CD4-positive, alpha-beta T cell (primary cell): Measurements from ENCODE around the gene MPZL3. TPM values are rescaled to one million over a fixed set of nuclear protein-coding genes. Genes with fewer than 3 reads are reported as not detected.

Experiments
- ATAC-seq: fragments of 200-7000 bp; cut with Tn5 transposase; one replicate; pipeline ENCODE4 v1.10.0; 2022; ENCODE audit warnings: mild to moderate bottlenecking; ENCODE audit not compliant: poor library complexity
- CTCF ChIA-PET: fragments of 350-600 bp; sonication (Branson Sonifier 250); formaldehyde crosslinking; loops from one replicate; lab custom pipeline; 2021; ENCODE audit warnings: antibody characterized with exemption, inconsistent platforms; lab: Charles Lee
- POLR2A ChIA-PET: fragments of 350-600 bp; sonication (Branson Sonifier 250); formaldehyde crosslinking; loops from one replicate; lab custom pipeline; 2021; ENCODE audit warnings: antibody characterized with exemption, inconsistent platforms; lab: Charles Lee
- DNase-seq, 14 experiments: peaks; one replicate each; pipeline ENCODE4 v3.0.0-alpha.2; 2013 to 2020; ENCODE audit warnings: mixed read lengths in 2 of 14
- H3K27ac ChIP-seq, 2 donors: one replicate each; pipeline versions ENCODE4 v1.5.1 to v1.7.0; 2013; ENCODE audit warnings: low read length in 2 of 2, low read depth in 1 of 2, mild to moderate bottlenecking in 1 of 2
- H3K27me3 ChIP-seq, 2 experiments: 1 replicate in 1 of 2; 2 replicates in 1 of 2; pipeline versions ENCODE4 v1.6.1 to v1.7.0; 2013; ENCODE audit warnings: low read length in 2 of 2, control low read depth in 1 of 2, mild to moderate bottlenecking in 1 of 2, moderate library complexity in 1 of 2; ENCODE audit not compliant: insufficient read depth in 2 of 2, control insufficient read depth in 1 of 2
- H3K36me3 ChIP-seq: one replicate; pipeline ENCODE4 v1.6.1; 2013; ENCODE audit warnings: low read length, control low read depth; ENCODE audit not compliant: insufficient read depth
- H3K4me1 ChIP-seq: one replicate; pipeline ENCODE4 v1.6.1; 2013; ENCODE audit warnings: low read length, control low read depth; ENCODE audit not compliant: insufficient read depth
- H3K4me3 ChIP-seq: one replicate; pipeline ENCODE4 v1.5.1; 2013; ENCODE audit warnings: mild to moderate bottlenecking, low read length, moderate library complexity
- H3K9me3 ChIP-seq, 2 experiments: 1 replicate in 1 of 2; 2 replicates in 1 of 2; pipeline versions ENCODE4 v1.6.1 to v1.7.0; 2013; ENCODE audit warnings: low read length in 2 of 2, mild to moderate bottlenecking in 2 of 2, control low read depth in 1 of 2, moderate library complexity in 1 of 2; ENCODE audit not compliant: control insufficient read depth in 1 of 2, insufficient read depth in 1 of 2
- H3K27ac Mint-ChIP-seq: one replicate; pipeline ENCODE4 v1.8.0; 2020; ENCODE audit warnings: mixed read lengths
- H3K27me3 Mint-ChIP-seq: one replicate; pipeline ENCODE4 v1.8.0; 2021; ENCODE audit warnings: mixed read lengths
- H3K36me3 Mint-ChIP-seq: one replicate; pipeline ENCODE4 v1.8.0; 2021; ENCODE audit warnings: low read depth, mixed read lengths
- H3K4me1 Mint-ChIP-seq: one replicate; pipeline ENCODE4 v1.8.0; 2021; ENCODE audit warnings: low read depth, mixed read lengths
- H3K4me3 Mint-ChIP-seq: one replicate; pipeline ENCODE4 v1.8.0; 2020; ENCODE audit warnings: mild to moderate bottlenecking, mixed read lengths
- H3K9me3 Mint-ChIP-seq: one replicate; pipeline ENCODE4 v1.8.0; 2020; ENCODE audit warnings: mixed read lengths
- CTCF ChIP-seq: fragments of 200-600 bp; IDR thresholded peaks from one replicate; pipeline ENCODE4 v1.8.0; 2022; ENCODE audit warnings: antibody characterized with exemption, mild to moderate bottlenecking
- intact Hi-C, 2 experiments: fragments of 100-400 bp; cut with DNase I in 1 of 2; cut with micrococcal nuclease in 1 of 2; formaldehyde crosslinking; loops; one replicate each; pipeline versions ENCODE4 v1.15.1 to v1.9.0; 2023 to 2025; cut with DNase I, micrococcal nuclease
- total RNA-seq, 174 experiments: library from RNA in 2 of 174; stranded (reverse) in 2 of 174; gene quantifications; one replicate each; pipeline ENCODE4 v1.2.3 and lab custom pipeline; 2021 to 2026

The MPZL3 gene
- total RNA-seq, 2 experiments from 2014 or later, result 29.0 to 30.2 TPM

GRCh38 chr11:118226296-118226695, 25.9 kb downstream of the MPZL3 start:
- Histone ChIP-seq H3K9me3 (no peaks in the 10 kb centered on the region), H3K36me3 (peaks cover 14% of the 10 kb centered on the region), H3K27me3 (no peaks in the 10 kb centered on the region), H3K4me3 (no peak overlapping the region), H3K27ac (peak overlapping the region; percentile 47 to 68), H3K4me1 (peaks cover 75% of the 10 kb centered on the region)
- CTCF ChIA-PET, result interaction anchor here (0.8 to 2.2 kb wide), 5 partner anchors 10 to 119 kb away, joined by 3 to 7 read pairs (median 3); no protein-coding TSS in a partner anchor
- peaks cover 13% of the 10 kb centered on the region for H3K36me3 Mint-ChIP-seq
- DNase-seq, result peak in 2 of 14 experiments; percentile 49 to 50
- no peak overlapping the region for H3K27ac Mint-ChIP-seq
- intact Hi-C loops, result loop anchor here in 1 of 2 experiments (2.0 kb wide), 1 partner anchor 21 kb away; no protein-coding TSS in a partner anchor
- peak overlapping the region; percentile 73 for H3K4me3 Mint-ChIP-seq
- POLR2A ChIA-PET, result interaction anchor here (0.8 to 4.2 kb wide), 13 partner anchors 10 to 114 kb away, joined by 3 to 78 read pairs (median 8); partner anchors contain the start of genes CD3E and MPZL3
- TF ChIP-seq CTCF, result no peak
- no peaks in the 10 kb centered on the region for H3K27me3 Mint-ChIP-seq
- peaks cover 43% of the 10 kb centered on the region for H3K4me1 Mint-ChIP-seq
- ATAC-seq, result no peak
- no peaks in the 10 kb centered on the region for H3K9me3 Mint-ChIP-seq

GRCh38 chr11:118224511-118225188, 27.5 kb downstream of the MPZL3 start, which contains the start of gene JAML:
Gene JAML (minus strand): TSS chr11:118225011. CDS start chr11:118214866, 10,145 bp downstream.
- Mint-ChIP-seq H3K27me3 (no peaks in the 10 kb centered on the region), H3K27ac (no peak within 1 kb of the TSS), H3K4me1 (peaks cover 60% of the 10 kb centered on the region), H3K4me3 (peak within 1 kb of the TSS; percentile 95), H3K36me3 (peaks cover 13% of the 10 kb centered on the region), H3K9me3 (no peaks in the 10 kb centered on the region)
- ATAC-seq (peak; percentile 77), DNase-seq (peak; percentile 54 to 88 (median 63))
- TF ChIP-seq CTCF, result no peak
- no peaks in the 10 kb centered on the region for H3K9me3 ChIP-seq
- H3K27me3 ChIP-seq, result no peaks in the 10 kb centered on the region
- intact Hi-C loops, result loop anchor here (1.0 to 5.0 kb wide), 5 partner anchors 9 to 118 kb away; partner anchors contain the start of gene CD3D (in 1 of the 2)
- H3K36me3 ChIP-seq, result peaks cover 11% of the 10 kb centered on the region
- peak within 1 kb of the TSS; percentile 54 to 84 for H3K27ac ChIP-seq
- peaks cover 78% of the 10 kb centered on the region for H3K4me1 ChIP-seq
- H3K4me3 ChIP-seq, result peak within 1 kb of the TSS; percentile 54
- CTCF ChIA-PET, result interaction anchor here (0.6 to 5.1 kb wide), 11 partner anchors 9 to 171 kb away, joined by 3 to 24 read pairs (median 4); no protein-coding TSS in a partner anchor
- POLR2A ChIA-PET, result interaction anchor here (0.9 to 4.2 kb wide), 32 partner anchors 8 to 236 kb away, joined by 3 to 78 read pairs (median 6); partner anchors contain the start of genes CD3D, CD3E, CD3G and KMT2A

GRCh38 chr11:118223992-118224391, 28.2 kb downstream of the MPZL3 start:
- H3K4me1 Mint-ChIP-seq, result peaks cover 66% of the 10 kb centered on the region
- no peaks in the 10 kb centered on the region for H3K27me3 Mint-ChIP-seq
- peaks cover 11% of the 10 kb centered on the region for H3K36me3 ChIP-seq
- TF ChIP-seq CTCF, result no peak
- peak overlapping the region; percentile 95 for H3K4me3 Mint-ChIP-seq
- no peaks in the 10 kb centered on the region for H3K9me3 ChIP-seq
- peaks cover 77% of the 10 kb centered on the region for H3K4me1 ChIP-seq
- ChIA-PET POLR2A (interaction anchor here (0.9 to 4.2 kb wide), 29 partner anchors 8 to 235 kb away, joined by 3 to 78 read pairs (median 7); partner anchors contain the start of genes CD3D, CD3E, CD3G and KMT2A), CTCF (interaction anchor here (0.6 to 5.1 kb wide), 7 partner anchors 8 to 172 kb away, joined by 3 to 24 read pairs (median 4); no protein-coding TSS in a partner anchor)
- peak overlapping the region; percentile 54 for H3K4me3 ChIP-seq
- peak; percentile 30 for ATAC-seq
- peak overlapping the region; percentile 54 to 84 for H3K27ac ChIP-seq
- no peaks in the 10 kb centered on the region for H3K9me3 Mint-ChIP-seq
- no peaks in the 10 kb centered on the region for H3K27me3 ChIP-seq
- peak in 4 of 14 experiments; percentile 46 to 54 (median 48) for DNase-seq
- intact Hi-C loops, result loop anchor here (1.0 to 5.0 kb wide), 5 partner anchors 9 to 119 kb away; partner anchors contain the start of gene CD3D (in 1 of the 2)
- peaks cover 13% of the 10 kb centered on the region for H3K36me3 Mint-ChIP-seq
- no peak overlapping the region for H3K27ac Mint-ChIP-seq
